Esophagus squamous epithelium (tissue), 5 donors: ENCODE results near the gene TM7SF2. TPM values are rescaled to one million over a fixed set of nuclear protein-coding genes. Genes with fewer than 3 reads are reported as not detected.

Experiments used
- DNase-seq: peaks from one replicate; lab custom pipeline; 2025; lab: John Stamatoyannopoulos, UW
- H3K27ac ChIP-seq, 4 donors: fragments of 200-600 bp; sonication (generic); one replicate each; pipeline ENCODE4 v1.5.1; 2016 to 2019; ENCODE audit warnings: mild to moderate bottlenecking in 1 of 4
- H3K27me3 ChIP-seq, 4 donors: fragments of 200-600 bp; sonication (generic); 1 replicate in 3 of 4; 2 replicates in 1 of 4; pipeline versions ENCODE4 v1.5.1 to v1.6.0; 2017 to 2021; ENCODE audit warnings: antibody characterized with exemption in 1 of 4
- H3K36me3 ChIP-seq, 3 donors: fragments of 200-600 bp; sonication (generic); one replicate each; pipeline ENCODE4 v1.5.1; 2016 to 2019
- H3K4me1 ChIP-seq, 3 donors: fragments of 200-600 bp; sonication (generic); one replicate each; pipeline ENCODE4 v1.5.1; 2017 to 2019
- H3K4me3 ChIP-seq, 4 donors: fragments of 200-600 bp; sonication (generic); 1 replicate in 3 of 4; 2 replicates in 1 of 4; pipeline ENCODE4 v1.5.1; 2016 to 2019; ENCODE audit warnings: mild to moderate bottlenecking in 2 of 4, moderate library complexity in 1 of 4
- H3K9me3 ChIP-seq, 3 donors: fragments of 200-600 bp; sonication (generic); one replicate each; pipeline ENCODE4 v1.5.1; 2016 to 2019
- POLR2A ChIP-seq, 4 donors: fragments of 450-650 bp; IDR thresholded peaks; one replicate each; pipeline ENCODE4 v1.6.1; 2017; ENCODE audit warnings: antibody characterized with exemption in 4 of 4, mild to moderate bottlenecking in 4 of 4, moderate library complexity in 3 of 4
- WGBS, 2 donors: methylation state at CpG; one replicate each; pipeline ENCODE4 v1.1.5; 2018; 5-methylcytosine and 5-hydroxymethylcytosine counted together
- intact Hi-C: fragments of 100-400 bp; cut with DNase I; formaldehyde crosslinking; loops from one replicate; pipeline ENCODE4 v1.15.0; 2022
- total RNA-seq, 4 donors: library from RNA; depleted of rRNA; stranded (reverse); fragments of >200 nt; gene quantifications; one replicate each; pipeline ENCODE4 v1.1.0, GENCODE V29; 2016
- TF ChIP-seq, protein P1 (sequence below), 6 experiments: fragments of 450-650 bp in 4 of 6; fragments of 200-600 bp in 2 of 6; sonication (generic) in 2 of 6; IDR thresholded peaks; one replicate each; pipeline ENCODE4 v1.5.1; 2016 to 2019; ENCODE audit warnings: antibody characterized with exemption in 6 of 6, mild to moderate bottlenecking in 4 of 6, moderate library complexity in 4 of 6
- donor health status: DM: yes; HTN: yes; CAD: no.

TM7SF2 gene
- total RNA-seq, 4 donors from 2014 or later = 36.4 to 96.5 (median 74.7) TPM

- 71 to 91% methylated on average over 5 of the region's 6 CpGs for WGBS, 2 donors
These were observed 20.2 kb downstream of the TM7SF2 start for GRCh38 chr11:65131895-65132237.

GRCh38 chr11:65132238-65132987, 20.7 kb downstream of the TM7SF2 start:
- WGBS, 2 donors = 56 to 70% methylated on average over 4 to 5 of the region's 10 CpGs
- intact Hi-C loops = no loop called here
- peaks cover 48 to 57% (median 49%) of the 10 kb centered on the region in 3 donors for H3K36me3 ChIP-seq
- H3K9me3 ChIP-seq = no peaks in the 10 kb centered on the region
- TF ChIP-seq, protein P1, sequence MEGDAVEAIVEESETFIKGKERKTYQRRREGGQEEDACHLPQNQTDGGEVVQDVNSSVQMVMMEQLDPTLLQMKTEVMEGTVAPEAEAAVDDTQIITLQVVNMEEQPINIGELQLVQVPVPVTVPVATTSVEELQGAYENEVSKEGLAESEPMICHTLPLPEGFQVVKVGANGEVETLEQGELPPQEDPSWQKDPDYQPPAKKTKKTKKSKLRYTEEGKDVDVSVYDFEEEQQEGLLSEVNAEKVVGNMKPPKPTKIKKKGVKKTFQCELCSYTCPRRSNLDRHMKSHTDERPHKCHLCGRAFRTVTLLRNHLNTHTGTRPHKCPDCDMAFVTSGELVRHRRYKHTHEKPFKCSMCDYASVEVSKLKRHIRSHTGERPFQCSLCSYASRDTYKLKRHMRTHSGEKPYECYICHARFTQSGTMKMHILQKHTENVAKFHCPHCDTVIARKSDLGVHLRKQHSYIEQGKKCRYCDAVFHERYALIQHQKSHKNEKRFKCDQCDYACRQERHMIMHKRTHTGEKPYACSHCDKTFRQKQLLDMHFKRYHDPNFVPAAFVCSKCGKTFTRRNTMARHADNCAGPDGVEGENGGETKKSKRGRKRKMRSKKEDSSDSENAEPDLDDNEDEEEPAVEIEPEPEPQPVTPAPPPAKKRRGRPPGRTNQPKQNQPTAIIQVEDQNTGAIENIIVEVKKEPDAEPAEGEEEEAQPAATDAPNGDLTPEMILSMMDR (IDR thresholded peaks at IDR 0.05) = no peak
- no peak for TF ChIP-seq POLR2A (IDR thresholded peaks at IDR 0.05)
- no peak for DNase-seq
- no peaks in the 10 kb centered on the region for H3K27me3 ChIP-seq
- peaks cover 22 to 50% (median 23%) of the 10 kb centered on the region in 3 donors for H3K4me1 ChIP-seq
- H3K4me3 ChIP-seq = peak overlapping the region in 2 of 4 donors; percentile 72 to 84
- peak overlapping the region; percentile 97 to 99 (median 98) for H3K27ac ChIP-seq

More at GRCh38 chr11:65131895-65132237, 20.2 kb downstream of the TM7SF2 start:
- Histone ChIP-seq H3K27ac (peak overlapping the region in 1 of 4 donors; percentile 99), H3K4me1 (peaks cover 22 to 48% (median 23%) of the 10 kb centered on the region in 3 donors), H3K9me3 (no peaks in the 10 kb centered on the region), H3K4me3 (no peak overlapping the region), H3K27me3 (no peaks in the 10 kb centered on the region), H3K36me3 (peaks cover 50 to 63% (median 51%) of the 10 kb centered on the region in 3 donors)
- DNase-seq = no peak
- intact Hi-C loops = no loop called here
- TF ChIP-seq, protein P1 (IDR thresholded peaks at IDR 0.05) = no peak
- TF ChIP-seq POLR2A (IDR thresholded peaks at IDR 0.05) = no peak

GRCh38 chr11:65132988-65133700, 21.5 kb downstream of the TM7SF2 start:
- no peak for DNase-seq
- intact Hi-C loops = no loop called here
- Histone ChIP-seq H3K4me3 (peak overlapping the region; percentile 67 to 84 (median 76)), H3K27ac (peak overlapping the region; percentile 97 to 99 (median 98)), H3K9me3 (no peaks in the 10 kb centered on the region), H3K4me1 (peaks cover 22 to 54% (median 23%) of the 10 kb centered on the region in 3 donors), H3K27me3 (no peaks in the 10 kb centered on the region), H3K36me3 (peaks cover 41 to 50% (median 42%) of the 10 kb centered on the region in 3 donors)
- WGBS, 2 donors = 39 to 44% methylated on average over 5 to 16 of the region's 18 CpGs
- TF ChIP-seq POLR2A (IDR thresholded peaks at IDR 0.05) = peak in 1 of 4 donors; percentile 40
- TF ChIP-seq, protein P1 (IDR thresholded peaks at IDR 0.05) = no peak

DNA sequence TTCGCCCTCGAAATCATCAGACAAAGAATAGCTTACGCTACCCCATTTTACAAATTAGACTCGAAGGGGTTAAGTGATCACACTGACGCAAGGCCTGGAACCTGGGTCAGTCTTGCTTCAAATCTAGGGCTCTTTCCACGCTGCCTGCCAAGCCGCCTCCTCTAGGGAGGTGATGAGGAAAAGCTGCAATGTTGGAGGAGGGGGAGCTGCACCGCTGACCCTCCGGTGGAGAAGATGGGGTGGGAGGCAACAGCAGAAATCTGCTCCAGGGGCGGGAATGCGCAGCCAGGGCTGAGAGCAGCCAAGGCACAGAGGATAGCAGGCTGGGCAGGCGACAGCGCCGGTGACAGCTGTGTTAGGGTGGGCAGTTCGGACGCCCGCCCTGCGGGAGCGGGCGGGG, 22.1 kb downstream of the TM7SF2 start:
- intact Hi-C loops = no loop called here
- TF ChIP-seq, protein P1 (IDR thresholded peaks at IDR 0.05) = no peak
- no peak for TF ChIP-seq POLR2A (IDR thresholded peaks at IDR 0.05)

More for the DNA sequence above, 22.1 kb downstream of the TM7SF2 start:
- Histone ChIP-seq H3K4me1 (peaks cover 22 to 60% (median 23%) of the 10 kb centered on the region in 3 donors), H3K9me3 (no peaks in the 10 kb centered on the region), H3K27ac (peak overlapping the region; percentile 97 to 99 (median 98)), H3K36me3 (peaks cover 35 to 44% (median 36%) of the 10 kb centered on the region in 3 donors), H3K27me3 (no peaks in the 10 kb centered on the region), H3K4me3 (peak overlapping the region; percentile 67 to 84 (median 76))
- DNase-seq = no peak
- 0 to 2% methylated on average over 9 to 12 of the region's 20 CpGs for WGBS, 2 donors
